GM12878 (cell line): ENCODE data around the gene SMG6.

ENCODE experiments used
- CTCF ChIP-seq, 3 experiments: IDR thresholded peaks in 2 of 3; conservative IDR thresholded peaks in 1 of 3; 2 replicates each; pipeline ENCODE4 v1.5.1; 2011; ENCODE audit warnings: low read depth in 3 of 3, low read length in 3 of 3, mild to moderate bottlenecking in 3 of 3, control low read depth in 2 of 3, moderate library complexity in 2 of 3, inconsistent platforms in 1 of 3, mixed read lengths in 1 of 3; ENCODE audit not compliant: control insufficient read depth in 2 of 3, insufficient read depth in 1 of 3; ENCODE audit errors: extremely low read depth in 1 of 3
- EGR1 ChIP-seq, 2 experiments: IDR thresholded peaks; 1 replicate in 1 of 2; 2 replicates in 1 of 2; pipeline ENCODE4 v1.6.1; 2011 to 2012; ENCODE audit warnings: low read depth in 2 of 2, low read length in 2 of 2, borderline replicate concordance in 1 of 2, mild to moderate bottlenecking in 1 of 2, moderate library complexity in 1 of 2
- POLR2A ChIP-seq: IDR thresholded peaks from 2 replicates; pipeline ENCODE4 v1.6.1; 2011; ENCODE audit warnings: low read depth, mild to moderate bottlenecking, low read length
- RFX5 ChIP-seq: IDR thresholded peaks from 2 replicates; pipeline ENCODE4 v1.6.1; 2011; ENCODE audit warnings: low read depth, low read length, improper control_type of control experiment
- SREBF1 ChIP-seq: IDR thresholded peaks from 2 replicates; pipeline ENCODE4 v1.6.1; 2012; ENCODE audit warnings: mild to moderate bottlenecking, low read length
- ZBTB4 ChIP-seq: fragments of 450-650 bp; formaldehyde crosslinking; IDR thresholded peaks from 2 replicates; pipeline ENCODE4 v1.4.0; 2022; ENCODE audit warnings: mild to moderate bottlenecking, moderate library complexity

DNA sequence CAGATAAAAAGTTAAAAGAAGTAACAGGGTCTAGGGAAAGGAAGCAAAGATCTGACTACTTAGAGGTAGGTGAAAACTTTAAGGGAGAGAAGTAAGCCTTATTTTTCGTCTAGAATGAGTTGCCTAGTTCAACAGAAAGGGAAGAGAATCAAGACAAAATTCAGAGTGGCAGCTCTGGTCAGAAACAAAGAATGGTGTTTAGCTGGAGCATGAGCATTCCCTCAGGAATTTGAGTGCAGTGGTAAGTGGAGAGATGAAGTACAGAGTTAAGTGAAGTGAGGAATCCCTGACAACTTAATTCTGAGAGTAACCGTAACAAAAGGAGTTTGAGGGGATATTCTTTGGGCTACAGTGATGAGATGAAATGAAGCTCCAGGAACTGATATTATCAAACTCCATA is 11.5 kb downstream of the SMG6 start:
- TF ChIP-seq SREBF1 = no peak
- no peak for TF ChIP-seq EGR1 (IDR thresholded peaks at IDR 0.05; ENCODE audit: borderline replicate concordance in 1 of 2, low read depth in 2 of 2, low read length in 2 of 2)
- TF ChIP-seq CTCF (IDR thresholded peaks at IDR 0.05 in 2 of 3, conservative IDR thresholded peaks at IDR 0.05 in 1 of 3; ENCODE audit: control insufficient read depth in 2 of 3, extremely low read depth in 1 of 3, insufficient read depth in 1 of 3, low read depth in 3 of 3, low read length in 3 of 3) = no peak
- no peak for TF ChIP-seq POLR2A
- no peak for TF ChIP-seq RFX5
- no peak for TF ChIP-seq ZBTB4 (CRISPR knock-in tag)
